GM20431 (cell line): Measurements from ENCODE around the gene SPATC1L.
"Not testable (repeated sequence)": the region's sequence is repeated elsewhere in the genome, so short reads cannot be mapped to it uniquely, and the experiment has no call there.

ENCODE experiments used
- in situ Hi-C: fragments of 300-500 bp; cut with MseI, MboI; formaldehyde crosslinking; loops from one replicate; pipeline ENCODE4 v1.15.0; 2020; ENCODE audit warnings: low sequenced_read_pairs; ENCODE audit not compliant: unreplicated experiment

Gene SPATC1L

GRCh38 chr21:46187261-46187660 is 3.0 kb upstream of the SPATC1L start:
- in situ Hi-C loops, result no loop called here

DNA sequence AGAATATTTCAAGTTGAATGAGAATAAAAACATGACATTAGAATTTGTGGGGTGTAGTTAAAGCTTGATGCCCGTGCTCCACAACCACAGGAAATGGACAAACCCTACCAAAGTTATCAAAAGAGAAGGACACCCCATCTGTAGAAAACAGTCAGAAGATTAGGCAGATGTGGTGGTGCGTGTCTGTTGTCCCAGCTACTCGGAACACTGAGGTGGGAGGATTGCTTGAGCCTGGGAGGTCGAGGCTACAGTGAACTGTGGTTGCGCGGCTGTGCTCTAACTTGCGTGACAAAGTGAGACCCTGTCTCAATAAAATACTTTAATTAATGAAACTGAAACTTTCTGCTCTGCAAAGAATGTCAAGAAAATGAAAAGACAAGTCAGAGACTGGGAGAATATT is 1.5 kb upstream of the SPATC1L start:
- in situ Hi-C loops, result no loop called here

DNA sequence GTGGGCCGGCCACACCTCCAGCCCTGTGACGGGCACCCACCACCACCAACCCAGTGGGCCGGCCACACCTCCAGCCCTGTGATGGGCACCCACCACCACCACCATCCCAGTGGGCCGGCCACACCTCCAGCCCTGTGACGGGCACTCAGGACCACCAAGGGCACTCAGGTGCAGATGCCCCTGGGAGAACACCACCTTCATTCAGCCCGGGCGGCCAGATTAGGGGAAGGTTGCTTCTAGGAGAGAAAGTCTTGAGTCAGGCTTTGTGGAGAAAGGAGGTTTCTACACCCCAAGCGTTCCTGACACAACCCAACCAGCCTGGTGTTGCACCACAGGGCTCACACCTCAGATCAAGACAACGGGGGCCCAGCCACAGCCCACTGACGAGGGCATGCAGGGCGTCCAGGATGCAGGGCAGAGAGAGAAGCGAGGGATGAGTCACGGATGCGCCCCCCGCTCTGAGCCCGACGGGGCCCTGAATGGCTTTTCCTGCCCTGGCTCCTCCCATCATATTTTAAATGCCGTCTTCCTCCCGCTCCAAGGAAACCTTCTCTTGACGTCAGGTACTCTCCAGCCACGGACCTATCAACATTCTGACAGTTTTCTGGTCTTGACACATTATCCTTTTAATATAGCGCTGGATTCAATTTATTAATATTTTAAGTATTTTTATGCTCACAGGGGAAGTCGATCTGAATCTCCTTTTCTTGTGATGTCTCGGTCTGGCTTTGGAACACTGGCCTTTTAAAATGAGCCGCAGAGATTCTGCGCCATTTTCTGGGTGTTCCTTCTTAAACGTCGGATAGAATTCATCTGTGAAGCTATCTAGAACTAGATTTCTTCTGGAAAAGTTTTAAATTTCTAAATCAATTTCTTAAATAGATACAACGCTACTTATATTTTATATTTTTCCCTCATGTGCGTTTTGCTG is 631 bp upstream of the SPATC1L start:
- in situ Hi-C loops, result no loop called here

GRCh38 chr21:46183337-46183909 is 836 bp downstream of the SPATC1L start:
- in situ Hi-C loops, result not testable (repeated sequence)

GRCh38 chr21:46182548-46183336 is 1.5 kb downstream of the SPATC1L start:
- in situ Hi-C loops, result no loop called here

DNA sequence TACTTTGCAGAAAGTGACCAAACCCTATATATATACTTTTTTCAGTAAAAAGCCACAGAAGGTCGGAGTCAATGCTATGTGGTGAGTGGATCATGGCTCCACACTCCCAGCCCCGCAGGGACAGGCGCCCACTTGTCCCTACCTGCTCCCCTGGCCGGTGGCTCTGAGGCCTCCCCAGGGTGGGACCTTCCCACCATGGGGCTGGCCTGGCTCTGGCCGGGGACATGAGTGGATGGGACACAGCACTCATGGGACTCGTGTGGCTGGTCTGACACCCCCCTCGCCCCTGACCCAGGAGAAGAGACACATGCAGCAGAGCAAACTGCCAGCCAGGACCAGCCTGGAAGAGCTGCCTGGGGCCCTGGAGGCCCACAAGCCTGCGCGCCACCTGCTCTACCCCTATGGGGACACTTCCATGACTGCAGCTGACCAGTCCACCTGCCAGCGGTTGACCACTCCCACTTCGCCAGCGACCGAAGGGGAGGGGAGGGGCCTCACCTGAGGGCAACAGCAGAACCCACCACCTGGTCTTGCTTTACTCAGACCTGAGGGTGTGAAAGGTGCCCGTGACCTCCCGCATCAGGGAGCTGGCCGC is 2.2 kb downstream of the SPATC1L start:
- in situ Hi-C loops, result no loop called here

GRCh38 chr21:46181436-46181835 is 2.8 kb downstream of the SPATC1L start:
- in situ Hi-C loops, result no loop called here

GRCh38 chr21:46180778-46181391 is 3.4 kb downstream of the SPATC1L start:
- in situ Hi-C loops, result no loop called here

- in situ Hi-C loops, result no loop called here
These were observed 4.1 kb downstream of the SPATC1L start for GRCh38 chr21:46180079-46180722.

- in situ Hi-C loops, result no loop called here
These were observed 4.6 kb downstream of the SPATC1L start for GRCh38 chr21:46179708-46180078.

DNA sequence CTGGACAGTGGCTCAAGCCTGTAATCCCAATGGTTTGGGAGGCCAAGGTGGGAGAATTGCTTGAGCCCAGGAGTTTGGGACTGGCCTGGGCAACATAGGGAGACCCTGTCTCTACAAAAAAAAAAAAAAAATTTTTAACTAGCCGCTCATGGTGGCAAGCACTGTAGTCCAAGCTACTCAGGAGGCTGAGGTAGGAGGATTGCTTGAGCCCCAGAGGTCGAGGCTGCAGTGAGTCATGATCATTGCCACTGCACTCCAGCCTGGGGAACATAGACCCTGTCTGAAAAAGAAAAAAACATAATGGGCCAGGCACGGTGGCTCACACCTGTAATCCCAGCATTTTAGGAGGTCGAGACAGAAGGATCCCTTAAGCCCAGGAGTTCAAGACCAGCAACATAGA is 5.3 kb downstream of the SPATC1L start:
- in situ Hi-C loops, result no loop called here

DNA sequence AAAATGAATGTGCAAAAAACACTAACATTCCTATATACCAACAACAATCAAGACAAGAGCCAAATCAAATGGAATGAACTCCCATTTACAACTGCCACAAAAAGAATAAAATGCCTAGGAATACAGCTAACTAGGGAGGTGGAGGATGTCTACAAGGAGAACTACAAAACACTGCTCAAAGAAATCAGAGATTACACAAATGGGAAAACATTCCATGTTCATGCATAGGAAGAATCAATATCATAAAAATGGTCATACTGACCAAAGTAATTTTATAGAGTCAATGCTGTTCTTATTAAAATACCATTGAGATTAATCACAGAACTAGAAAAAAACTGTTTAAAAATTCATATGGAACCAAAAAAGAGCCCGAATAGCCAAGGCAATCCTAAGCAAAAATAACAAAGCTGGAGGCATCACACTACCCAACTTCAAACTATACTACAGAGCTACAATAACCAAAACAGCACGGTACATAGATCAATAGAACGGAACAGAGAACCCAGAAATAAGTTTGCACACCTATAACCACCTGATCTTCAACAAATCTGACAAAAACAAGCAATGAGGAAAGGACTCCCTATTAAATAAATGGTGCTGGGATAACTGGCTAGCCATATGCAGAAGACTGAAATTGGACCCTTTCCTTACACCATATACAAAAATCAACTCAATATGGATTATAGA is 7.7 kb downstream of the SPATC1L start:
- in situ Hi-C loops, result not testable (repeated sequence)

DNA sequence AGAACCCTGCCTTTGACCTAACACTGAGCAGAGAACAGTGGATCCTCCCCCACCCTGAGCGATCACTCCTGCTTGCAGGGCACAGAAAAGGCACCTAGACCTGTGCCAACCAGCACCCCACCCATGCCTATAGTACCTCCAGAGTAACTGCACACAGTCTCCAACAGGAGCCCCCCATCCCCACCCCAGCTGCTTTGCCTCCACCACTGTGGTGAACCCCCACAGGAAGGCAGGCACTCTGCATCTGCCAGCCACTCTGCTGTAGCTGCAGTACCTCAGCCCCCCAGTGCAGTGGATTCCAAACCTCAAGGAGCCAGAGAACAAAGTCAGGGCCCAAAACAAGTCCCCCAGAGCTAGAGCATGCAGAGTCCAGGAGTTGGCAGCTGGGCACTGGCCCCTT is 10.7 kb downstream of the SPATC1L start:
- in situ Hi-C loops, result no loop called here

GRCh38 chr21:46172863-46173528 is 11.3 kb downstream of the SPATC1L start:
- in situ Hi-C loops, result no loop called here

DNA sequence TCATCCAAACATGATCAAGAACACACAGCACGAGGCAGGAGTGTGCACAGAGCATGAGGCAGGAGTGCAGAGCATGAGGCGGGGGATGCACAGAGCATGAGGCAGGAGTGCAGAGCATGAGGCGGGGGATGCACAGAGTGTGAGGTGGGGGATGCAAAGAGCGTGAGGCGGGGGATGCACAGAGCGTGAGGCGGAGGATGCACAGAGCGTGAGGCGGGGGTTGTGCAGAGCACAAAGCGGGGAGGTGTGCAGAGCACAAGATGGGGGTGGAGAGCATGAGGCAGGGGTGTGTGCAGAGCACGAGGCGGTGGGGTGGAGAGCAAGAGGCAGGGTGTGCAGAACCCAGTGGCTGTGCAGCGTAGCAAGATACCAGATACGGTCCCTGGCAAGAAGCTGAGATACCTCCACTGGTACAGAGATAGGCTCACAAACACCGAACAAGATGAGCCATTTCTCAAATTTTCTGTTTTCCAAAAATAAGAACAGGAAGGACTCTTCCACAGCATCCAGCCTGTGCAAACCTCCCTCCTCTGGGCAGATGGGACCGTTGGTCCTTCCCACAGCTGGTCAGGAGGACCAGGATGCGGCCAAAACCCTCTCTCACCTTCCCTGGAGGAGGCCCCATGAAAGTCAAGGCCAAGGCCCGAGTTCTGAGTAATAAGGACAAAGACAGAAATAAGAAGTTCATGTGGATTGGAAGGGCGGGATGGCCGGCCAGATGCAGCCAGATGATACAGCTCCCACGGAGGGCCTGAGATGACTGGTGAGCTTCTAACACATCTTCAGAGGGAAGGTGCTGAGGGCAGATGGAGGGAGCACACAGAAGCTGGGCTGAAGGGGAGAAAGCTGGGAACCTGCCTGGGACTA is 12.0 kb downstream of the SPATC1L start:
- in situ Hi-C loops, result no loop called here

GRCh38 chr21:46171585-46171984 is 12.7 kb downstream of the SPATC1L start:
- in situ Hi-C loops, result no loop called here

GRCh38 chr21:46170436-46171193 is 13.6 kb downstream of the SPATC1L start:
- in situ Hi-C loops, result not testable (repeated sequence)
